ENCODE measurements around the gene PLCH1.

Gene PLCH1

GRCh38 chr3:155481591-155481990 is 263.3 kb downstream of the PLCH1 start:
- H3K79me2 ChIP-seq (ENCODE audit: low read length), result no peaks in the 10 kb centered on the region
- H3K4me3 ChIP-seq (ENCODE audit: low read length), result no peak overlapping the region
- TF ChIP-seq EZH2phosphoT487 (IDR thresholded peaks at IDR 0.05; ENCODE audit: low read depth), result no peak
- TF ChIP-seq CTCF (IDR thresholded peaks at IDR 0.05; ENCODE audit: low read depth, low read length), result no peak
- H2AFZ ChIP-seq (ENCODE audit: low read depth, low read length), result no peak overlapping the region
- no peaks in the 10 kb centered on the region for H3K36me3 ChIP-seq (replicated peaks; ENCODE audit: low read depth, low read length)
- no peaks in the 10 kb centered on the region for H3K9me3 ChIP-seq (ENCODE audit: insufficient read depth, low read length)
- no peaks in the 10 kb centered on the region for H3K4me1 ChIP-seq (ENCODE audit: low read length)
- H3K27ac ChIP-seq (ENCODE audit: low read length), result no peak overlapping the region
- H4K20me1 ChIP-seq (ENCODE audit: insufficient read depth, low read length), result no peaks in the 10 kb centered on the region
- H3K4me2 ChIP-seq (ENCODE audit: low read length), result no peak overlapping the region
- no peak overlapping the region for H3K9ac ChIP-seq (ENCODE audit: low read length)
- H3K27me3 ChIP-seq (ENCODE audit: low read depth, low read length), result no peaks in the 10 kb centered on the region

- Histone ChIP-seq H3K27ac (ENCODE audit: low read length) (no peak overlapping the region), H3K79me2 (ENCODE audit: low read length) (no peaks in the 10 kb centered on the region), H3K4me3 (ENCODE audit: low read length) (no peak overlapping the region), H4K20me1 (ENCODE audit: insufficient read depth, low read length) (no peaks in the 10 kb centered on the region), H3K9me3 (ENCODE audit: insufficient read depth, low read length) (no peaks in the 10 kb centered on the region), H3K36me3 (replicated peaks; ENCODE audit: low read depth, low read length) (no peaks in the 10 kb centered on the region), H3K9ac (ENCODE audit: low read length) (no peak overlapping the region), H2AFZ (ENCODE audit: low read depth, low read length) (no peak overlapping the region), H3K27me3 (ENCODE audit: low read depth, low read length) (no peaks in the 10 kb centered on the region), H3K4me2 (ENCODE audit: low read length) (no peak overlapping the region), H3K4me1 (ENCODE audit: low read length) (no peaks in the 10 kb centered on the region)
- TF ChIP-seq CTCF (IDR thresholded peaks at IDR 0.05; ENCODE audit: low read depth, low read length) (no peak), EZH2phosphoT487 (IDR thresholded peaks at IDR 0.05; ENCODE audit: low read depth) (no peak)
Observed at GRCh38 chr3:155481089-155481488, 263.8 kb downstream of the PLCH1 start.

GRCh38 chr3:155465664-155466063 is 279.2 kb downstream of the PLCH1 start:
- no peak overlapping the region for H3K4me3 ChIP-seq (ENCODE audit: low read length)
- H3K79me2 ChIP-seq (ENCODE audit: low read length), result no peaks in the 10 kb centered on the region
- no peak overlapping the region for H3K4me2 ChIP-seq (ENCODE audit: low read length)
- no peaks in the 10 kb centered on the region for H3K36me3 ChIP-seq (replicated peaks; ENCODE audit: low read depth, low read length)
- no peak overlapping the region for H3K9ac ChIP-seq (ENCODE audit: low read length)
- no peak overlapping the region for H3K27ac ChIP-seq (ENCODE audit: low read length)
- no peak overlapping the region for H2AFZ ChIP-seq (ENCODE audit: low read depth, low read length)
- H3K9me3 ChIP-seq (ENCODE audit: insufficient read depth, low read length), result no peaks in the 10 kb centered on the region
- TF ChIP-seq CTCF (IDR thresholded peaks at IDR 0.05; ENCODE audit: low read depth, low read length) (no peak), EZH2phosphoT487 (IDR thresholded peaks at IDR 0.05; ENCODE audit: low read depth) (no peak)
- H4K20me1 ChIP-seq (ENCODE audit: insufficient read depth, low read length), result no peaks in the 10 kb centered on the region
- no peaks in the 10 kb centered on the region for H3K27me3 ChIP-seq (ENCODE audit: low read depth, low read length)
- H3K4me1 ChIP-seq (ENCODE audit: low read length), result no peaks in the 10 kb centered on the region

- Histone ChIP-seq H3K36me3 (replicated peaks; ENCODE audit: low read depth, low read length) (no peaks in the 10 kb centered on the region), H3K9ac (ENCODE audit: low read length) (no peak overlapping the region), H3K27ac (ENCODE audit: low read length) (no peak overlapping the region), H3K4me2 (ENCODE audit: low read length) (no peak overlapping the region), H3K9me3 (ENCODE audit: insufficient read depth, low read length) (no peaks in the 10 kb centered on the region), H3K4me3 (ENCODE audit: low read length) (no peak overlapping the region), H3K79me2 (ENCODE audit: low read length) (no peaks in the 10 kb centered on the region), H3K27me3 (ENCODE audit: low read depth, low read length) (no peaks in the 10 kb centered on the region), H4K20me1 (ENCODE audit: insufficient read depth, low read length) (no peaks in the 10 kb centered on the region), H3K4me1 (ENCODE audit: low read length) (no peaks in the 10 kb centered on the region), H2AFZ (ENCODE audit: low read depth, low read length) (no peak overlapping the region)
- TF ChIP-seq CTCF (IDR thresholded peaks at IDR 0.05; ENCODE audit: low read depth, low read length) (no peak), EZH2phosphoT487 (IDR thresholded peaks at IDR 0.05; ENCODE audit: low read depth) (no peak)
Observed at GRCh38 chr3:155462672-155463071, 282.2 kb downstream of the PLCH1 start.
